Fibroblast of villous mesenchyme (primary cell): ENCODE data around the gene RAD51B. TPM values are rescaled to one million over a fixed set of nuclear protein-coding genes. Genes with fewer than 3 reads are reported as not detected.
A peak's percentile ranks its signal among the peaks of the same experiment; 100 is the strongest.

ENCODE experiments used
- DNase-seq: peaks from one replicate; pipeline ENCODE4 v3.0.0-alpha.2; 2010; ENCODE audit warnings: low read depth
- H3K4me3 ChIP-seq: 2 replicates; pipeline ENCODE4 v1.5.1; 2011; ENCODE audit warnings: low read depth, mild to moderate bottlenecking, low read length
- CTCF ChIP-seq: IDR thresholded peaks from 2 replicates; pipeline ENCODE4 v1.5.1; 2012; ENCODE audit warnings: low read depth, mild to moderate bottlenecking, low read length; ENCODE audit not compliant: insufficient read depth
- total RNA-seq: library from RNA; depleted of rRNA; stranded (reverse); fragments of >200 nt; gene quantifications from 2 replicates; pipeline ENCODE4 v1.2.3, GENCODE V29; 2012

The RAD51B gene
- total RNA-seq, 1 donor, result 22.0 TPM

DNA sequence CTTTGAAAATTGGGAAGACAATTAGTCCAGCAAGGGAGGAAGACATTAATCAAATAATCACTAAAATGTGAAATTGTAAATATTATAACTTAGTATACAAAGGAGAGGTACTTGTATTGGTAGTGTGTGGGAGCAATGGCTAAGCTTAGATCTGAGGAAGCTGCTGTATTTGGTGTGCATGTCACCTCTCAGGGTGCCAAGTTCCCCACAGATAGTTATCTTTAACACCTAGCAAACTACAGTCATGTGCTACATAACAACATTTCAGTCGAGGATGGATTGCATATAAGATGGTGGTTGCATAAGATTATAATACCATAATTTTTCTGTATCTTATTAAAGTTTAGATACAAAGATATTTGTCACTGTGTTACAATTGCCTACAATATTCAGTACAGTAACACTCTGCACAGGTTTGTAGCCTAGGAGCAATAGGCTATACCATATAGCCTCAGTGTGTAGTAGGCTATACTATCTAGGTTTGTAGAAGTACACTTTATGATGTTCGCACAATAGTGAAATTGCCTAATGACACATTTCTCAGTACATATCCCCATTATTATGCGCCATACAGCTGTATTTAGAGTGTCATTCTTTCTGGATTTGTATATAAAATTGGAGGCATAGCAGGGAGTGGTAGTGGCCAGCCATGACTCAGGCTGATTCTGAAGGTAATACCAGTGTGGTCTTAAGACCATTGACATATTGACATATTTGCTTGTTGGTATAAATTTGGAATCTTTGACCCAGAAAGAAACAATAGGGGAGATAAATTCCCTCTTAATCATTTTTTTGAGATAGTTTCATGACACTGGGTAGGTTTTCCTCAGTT is 55.8 kb downstream of the RAD51B start:
- no peak for TF ChIP-seq CTCF
- DNase-seq, result no peak
- H3K4me3 ChIP-seq, result no peak overlapping the region

DNA sequence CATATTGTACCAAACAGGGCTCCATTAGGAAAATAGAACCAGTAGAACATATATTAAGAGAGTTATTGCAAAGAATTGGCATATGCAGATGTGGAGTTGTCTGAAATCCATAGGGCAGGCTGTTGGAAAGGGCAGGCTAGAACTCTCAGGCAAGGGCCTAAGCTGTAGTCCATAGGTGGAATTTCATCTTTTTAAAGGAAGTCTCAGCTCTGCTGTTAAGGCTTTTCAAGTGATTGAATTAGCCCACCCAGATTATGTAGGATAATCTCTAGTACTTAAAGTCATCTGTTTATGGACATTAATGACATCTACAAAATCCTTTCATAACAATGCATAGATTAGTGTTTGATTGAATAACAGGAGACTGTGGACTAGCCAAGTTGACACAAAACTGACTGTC is 59.4 kb downstream of the RAD51B start:
- no peak overlapping the region for H3K4me3 ChIP-seq
- DNase-seq, result no peak
- no peak for TF ChIP-seq CTCF

GRCh38 chr14:67881225-67881624 is 61.6 kb downstream of the RAD51B start:
- no peak for TF ChIP-seq CTCF
- no peak for DNase-seq
- no peak overlapping the region for H3K4me3 ChIP-seq

- H3K4me3 ChIP-seq, result no peak overlapping the region
- no peak for TF ChIP-seq CTCF
- no peak for DNase-seq
Measured at GRCh38 chr14:67882986-67883555, 63.5 kb downstream of the RAD51B start.

GRCh38 chr14:67883717-67884116 is 64.1 kb downstream of the RAD51B start:
- peak; percentile 36 for DNase-seq
- peak; percentile 25 for TF ChIP-seq CTCF

DNA sequence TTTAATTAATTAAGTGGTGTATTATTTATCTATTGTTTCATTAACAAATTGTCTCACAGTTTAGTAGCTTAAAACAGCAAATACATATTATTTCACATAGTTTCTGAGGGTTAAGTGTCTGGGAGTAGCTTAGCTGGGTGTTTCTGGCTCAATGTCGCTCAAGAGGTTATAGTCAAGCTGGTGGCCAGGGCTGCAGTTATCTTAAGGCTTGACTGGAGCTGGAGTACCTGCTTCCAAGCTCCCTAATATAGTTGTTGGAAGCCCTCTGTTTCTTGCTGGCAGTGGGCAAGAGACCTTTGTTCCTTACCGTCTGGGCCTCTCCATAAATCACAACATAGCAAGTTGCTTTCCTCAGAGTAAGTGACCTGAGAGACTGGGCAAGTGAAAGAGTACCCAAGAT is 66.6 kb downstream of the RAD51B start:
- TF ChIP-seq CTCF, result no peak
- H3K4me3 ChIP-seq, result no peak overlapping the region
- no peak for DNase-seq

More at GRCh38 chr14:67883717-67884116, 64.1 kb downstream of the RAD51B start:
- H3K4me3 ChIP-seq, result no peak overlapping the region
